Measurements from ENCODE around the gene ERBB4. TPM values are rescaled to one million over a fixed set of nuclear protein-coding genes. Genes with fewer than 3 reads are reported as not detected.

Gene ERBB4
- total RNA-seq, 1 donor from 2014 or later, result 0.17 TPM

DNA sequence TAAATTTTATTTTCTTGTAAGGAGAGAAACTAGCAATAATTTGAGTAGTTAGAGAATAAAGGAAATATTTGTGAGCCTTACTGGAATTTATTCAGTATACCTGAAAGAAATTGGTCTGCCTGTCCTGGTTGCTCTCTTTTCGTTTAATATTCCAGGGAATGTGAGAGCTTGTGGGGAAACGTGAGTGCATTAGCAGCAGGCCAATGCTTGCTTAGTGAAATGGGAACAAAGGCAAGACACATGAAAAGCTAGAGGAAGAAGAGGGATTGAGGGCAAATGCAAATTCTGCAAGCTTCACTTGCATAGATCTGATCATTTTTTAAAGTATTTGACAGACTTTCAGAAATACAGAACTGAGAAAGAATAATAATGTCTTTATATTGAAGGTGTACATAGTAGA, 111.0 kb downstream of the ERBB4 start:
- DNase-seq, result no peak

DNA sequence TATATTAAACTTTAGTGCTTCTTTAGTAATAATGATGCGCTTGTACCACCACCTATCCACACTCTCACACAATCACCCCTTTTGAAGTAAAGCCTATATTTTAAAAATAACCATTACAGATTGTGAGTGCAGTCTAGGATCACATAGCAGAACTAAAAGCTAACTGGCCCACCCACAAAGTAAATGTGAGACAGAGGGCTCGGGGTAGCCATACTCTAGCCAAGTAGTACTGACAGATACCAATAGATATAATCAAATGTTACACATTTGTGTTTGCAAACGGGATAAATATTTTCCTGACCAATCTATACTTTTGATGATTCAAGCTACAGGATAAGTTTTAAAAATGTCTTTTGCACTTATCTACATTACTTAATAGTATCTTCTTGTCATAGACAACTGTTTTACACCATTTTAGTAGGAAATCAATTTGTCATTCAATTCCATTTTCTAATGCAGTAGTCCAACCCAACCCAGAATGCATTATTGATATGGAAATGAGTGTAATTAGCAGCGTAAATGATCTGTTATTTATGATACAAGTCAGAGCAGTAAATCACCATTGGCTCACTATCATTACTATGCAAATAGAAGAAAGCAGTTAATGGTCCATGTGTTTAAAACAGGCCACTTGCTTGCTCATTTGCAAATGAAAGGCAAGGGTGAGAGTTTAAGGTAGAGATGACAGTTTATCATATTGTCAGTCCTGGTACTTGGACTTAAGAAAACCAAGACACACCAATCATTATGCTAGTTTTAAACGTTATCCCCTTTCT, 111.8 kb downstream of the ERBB4 start:
- DNase-seq, result no peak

DNA sequence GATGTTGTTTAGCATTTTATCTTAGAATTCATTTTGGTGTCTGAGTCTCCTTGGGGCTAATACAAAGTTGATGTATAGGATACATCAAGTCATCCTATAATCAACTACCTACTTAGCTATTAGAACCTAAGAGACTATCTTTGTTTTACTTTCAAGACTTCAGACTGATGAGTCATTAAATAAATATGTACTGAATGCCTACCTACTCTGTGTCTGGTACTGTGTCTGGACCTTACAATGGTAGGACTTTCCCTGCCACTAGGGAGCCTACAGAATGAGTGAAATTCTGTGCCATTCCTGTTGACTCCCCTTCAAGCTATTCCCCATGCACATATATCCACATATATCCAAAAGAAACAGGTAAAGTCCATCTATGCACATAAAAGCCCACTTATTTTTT, 114.5 kb downstream of the ERBB4 start:
- no peak for DNase-seq

DNA sequence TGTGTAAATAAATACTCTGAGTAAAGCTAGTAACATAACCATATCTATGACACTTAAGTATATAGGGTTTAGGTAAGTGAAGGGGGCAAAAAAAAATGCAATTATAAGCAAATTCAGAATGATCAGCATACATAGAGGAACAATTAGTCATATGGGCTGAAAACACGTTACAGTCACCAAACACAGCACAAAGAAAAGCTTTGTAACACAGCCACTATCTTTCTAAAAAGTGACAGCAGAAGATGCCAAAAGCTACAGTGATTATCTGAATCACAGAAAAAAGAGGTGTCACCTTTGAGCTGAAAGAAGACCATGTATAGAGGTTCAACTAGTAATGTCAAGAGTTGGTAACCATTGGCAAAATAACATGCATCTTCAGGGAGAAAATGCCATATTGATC, 115.5 kb downstream of the ERBB4 start:
- DNase-seq, result no peak

DNA sequence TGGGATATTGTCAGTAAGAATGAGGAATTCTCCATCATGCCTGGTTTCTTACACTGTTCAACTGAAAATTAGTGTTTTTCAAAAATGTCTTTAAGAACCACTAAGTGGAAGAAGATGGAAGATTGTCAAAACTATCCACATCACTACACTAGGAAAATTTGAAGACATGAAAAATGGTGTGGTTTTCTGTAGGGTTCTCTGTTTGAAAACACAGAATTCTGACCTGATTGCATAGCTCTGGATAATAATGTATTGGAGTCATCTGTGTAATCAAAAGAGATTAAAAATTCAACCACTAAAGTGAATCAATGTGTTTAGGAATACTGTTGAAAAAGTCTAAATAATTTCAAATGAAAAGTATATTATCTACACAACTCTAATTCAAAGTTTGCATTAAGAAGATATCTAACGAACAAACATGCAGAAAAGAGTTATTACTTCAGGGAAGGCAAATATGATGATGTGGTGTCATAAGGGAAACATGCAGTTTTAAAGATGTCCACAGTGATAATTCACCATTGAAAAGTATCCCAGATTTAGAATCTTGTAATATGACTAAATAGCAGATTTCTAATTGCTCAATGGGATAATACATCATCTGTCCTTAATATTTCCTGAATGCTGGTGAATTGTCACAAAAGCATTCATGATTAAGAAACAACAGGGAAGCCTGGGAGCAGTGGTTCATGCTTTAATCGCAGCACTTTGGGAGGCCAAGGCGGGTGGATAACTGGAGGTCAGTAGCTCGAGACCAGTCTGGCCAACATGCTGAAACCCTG, 116.9 kb downstream of the ERBB4 start:
- no peak for DNase-seq

DNA sequence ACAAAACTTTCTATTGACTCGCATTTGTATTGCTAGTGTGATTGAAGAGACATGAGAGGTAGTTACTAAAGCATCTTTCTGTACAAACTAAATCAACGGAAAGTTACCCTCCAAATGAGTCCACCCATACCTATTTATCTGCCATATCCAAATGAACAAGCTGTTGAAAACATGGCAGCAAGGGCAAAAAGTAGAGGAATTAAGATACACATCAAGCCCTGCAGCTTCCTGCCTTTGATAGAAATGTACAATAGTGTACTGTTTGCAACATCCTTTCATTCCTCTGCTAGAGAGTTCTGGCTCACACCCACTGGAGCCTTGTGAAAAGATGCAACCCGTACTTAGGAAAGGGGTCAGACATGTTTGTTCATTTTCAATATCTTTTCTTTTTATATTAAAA, 122.5 kb downstream of the ERBB4 start:
- no peak for DNase-seq

DNA sequence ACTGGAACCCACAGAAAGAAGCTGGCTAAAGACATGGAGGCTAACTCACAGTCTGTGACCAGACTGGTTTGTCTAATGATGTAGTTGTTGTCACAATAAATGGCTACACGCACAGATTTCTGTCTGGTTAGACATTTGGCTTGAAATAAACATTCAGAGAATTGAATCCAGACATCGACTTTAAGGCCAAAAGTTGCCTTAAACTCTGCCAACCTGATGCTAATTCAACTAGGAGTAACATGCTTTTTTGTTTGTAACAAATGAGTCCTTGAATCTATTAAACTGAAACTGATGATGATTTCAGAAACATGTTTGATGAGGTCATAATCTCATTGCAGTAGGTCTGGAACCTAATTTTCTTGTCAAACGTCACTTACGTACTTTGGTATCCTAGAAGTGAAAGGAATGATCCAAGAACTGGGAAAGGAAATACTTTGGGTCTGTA, 123.8 kb downstream of the ERBB4 start:
- DNase-seq, result no peak

DNA sequence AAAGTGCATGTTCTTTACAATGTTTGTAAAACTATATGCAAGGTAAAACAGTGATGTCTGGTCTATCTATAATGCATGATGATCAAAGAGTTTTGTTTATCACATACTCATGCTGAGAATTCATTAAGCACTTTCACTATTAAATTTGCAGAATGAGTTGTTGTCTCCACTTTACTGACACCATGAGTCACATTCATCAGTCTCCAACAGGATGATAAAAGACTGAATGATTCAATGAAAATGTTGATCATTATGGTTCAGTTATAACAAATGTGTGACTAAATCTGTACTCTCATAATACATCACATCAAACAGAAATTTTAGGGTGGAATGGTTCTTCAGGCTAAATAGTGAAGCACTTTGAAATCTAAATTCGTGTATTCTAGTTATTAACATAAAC, 129.0 kb downstream of the ERBB4 start:
- no peak for DNase-seq

DNA sequence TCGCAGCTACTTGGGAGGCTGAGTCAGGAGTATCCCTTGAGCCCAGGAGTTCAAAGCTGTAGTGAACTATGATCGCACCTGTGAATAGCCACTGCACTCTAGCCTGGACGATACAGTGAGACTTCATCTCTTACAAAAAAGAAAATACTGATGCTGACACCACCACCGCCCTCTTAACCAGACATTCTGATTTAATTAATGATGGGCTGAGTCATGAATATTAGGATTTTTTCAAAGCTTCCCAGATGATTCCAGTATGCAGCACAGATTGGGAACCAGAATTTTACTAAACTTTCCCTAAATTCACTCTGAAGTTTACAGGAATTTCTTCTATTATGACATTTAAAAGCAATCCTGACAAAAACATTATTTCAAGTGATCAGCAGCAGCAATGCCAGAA, 130.1 kb downstream of the ERBB4 start:
- no peak for DNase-seq

DNA sequence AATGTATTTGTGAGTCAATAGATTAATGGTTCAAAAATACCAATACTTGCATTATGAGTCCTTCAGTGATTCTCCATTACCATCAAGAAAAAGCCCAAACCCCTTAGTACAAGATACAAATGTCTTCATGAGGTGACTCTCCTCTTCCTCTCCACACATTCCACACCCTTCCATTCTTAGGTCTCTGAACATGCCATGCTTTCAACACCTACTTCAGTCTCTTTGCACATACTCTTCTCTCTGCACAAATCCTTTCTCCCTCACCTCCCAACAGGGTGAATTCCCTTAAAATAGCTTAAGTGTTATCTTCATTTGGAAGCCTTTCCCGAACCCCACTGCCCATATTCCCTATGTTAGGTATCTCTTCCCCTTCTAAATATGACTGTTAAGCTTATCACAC, 131.9 kb downstream of the ERBB4 start:
- DNase-seq, result no peak

DNA sequence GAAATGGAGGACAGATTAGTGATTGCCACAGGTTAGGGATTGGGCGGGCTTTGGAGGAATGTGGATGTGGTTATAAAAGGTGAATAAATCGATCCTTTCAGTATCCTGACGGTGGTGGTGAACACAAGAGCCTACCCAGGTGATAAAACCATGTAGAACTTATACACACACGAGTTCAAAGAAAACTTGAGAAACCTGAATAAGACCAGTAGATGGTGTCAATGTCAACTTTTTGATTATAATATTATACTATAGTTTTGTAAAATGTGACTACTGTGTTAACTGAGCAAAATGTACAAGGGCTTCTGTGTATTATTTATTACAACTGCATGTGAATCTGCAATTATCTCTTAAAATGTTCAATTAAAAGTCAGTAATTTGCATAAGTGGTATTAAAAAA, 136.3 kb downstream of the ERBB4 start:
- no peak for DNase-seq

DNA sequence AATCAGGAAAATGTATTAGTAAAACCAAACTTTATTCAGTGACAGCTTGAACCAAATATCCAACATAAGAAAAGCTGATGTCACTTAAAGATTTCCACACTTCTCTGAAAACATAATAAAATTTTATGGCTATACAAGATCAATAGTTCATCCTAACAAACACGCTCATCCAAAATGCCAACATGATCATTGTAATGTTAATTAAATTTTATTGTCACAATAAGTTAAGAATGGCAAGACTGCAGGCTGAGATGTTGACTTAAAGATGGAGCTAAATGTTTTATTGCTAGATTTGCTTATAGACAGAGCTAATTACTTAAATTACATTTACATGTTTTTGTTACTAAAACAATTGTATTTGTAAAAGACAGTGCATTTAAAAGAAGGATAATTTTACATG, 140.3 kb downstream of the ERBB4 start:
- DNase-seq, result no peak

DNA sequence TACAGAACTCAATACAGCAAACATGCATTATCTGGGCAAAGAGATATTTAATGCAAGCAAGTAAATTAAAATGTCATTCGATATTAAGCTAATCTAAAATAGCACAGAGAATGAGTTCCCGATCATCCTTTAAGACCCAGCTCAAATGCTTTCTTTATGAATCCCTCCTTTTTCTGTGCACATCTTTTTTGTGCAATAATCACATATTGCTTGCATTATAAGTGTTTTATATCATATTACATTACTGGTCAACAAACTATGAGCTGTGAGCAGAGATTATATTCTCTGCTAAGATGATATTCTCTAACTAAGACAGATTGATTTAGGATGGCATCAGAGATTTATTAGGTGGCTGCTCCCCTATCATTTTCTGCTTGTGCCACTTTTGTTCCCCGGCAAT, 146.1 kb downstream of the ERBB4 start:
- DNase-seq, result no peak

DNA sequence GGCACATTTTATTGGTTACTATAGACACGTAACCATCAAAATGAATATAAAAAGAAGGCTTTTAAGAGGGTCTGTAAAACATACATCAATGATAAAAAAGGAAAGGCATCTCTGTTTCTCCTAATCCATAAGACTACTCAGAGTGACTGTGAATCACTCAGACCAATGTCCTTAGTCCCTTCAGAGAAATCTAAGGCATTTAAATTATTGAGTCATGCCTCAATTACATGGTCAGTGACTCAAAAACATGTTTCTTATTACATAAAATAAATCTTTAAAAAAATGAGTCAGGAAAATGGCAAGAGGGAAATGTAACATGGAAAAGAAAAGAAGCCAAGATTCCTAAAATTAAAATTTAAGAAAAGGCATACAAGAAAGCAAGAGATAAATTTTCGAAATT, 146.6 kb downstream of the ERBB4 start:
- DNase-seq, result no peak

DNA sequence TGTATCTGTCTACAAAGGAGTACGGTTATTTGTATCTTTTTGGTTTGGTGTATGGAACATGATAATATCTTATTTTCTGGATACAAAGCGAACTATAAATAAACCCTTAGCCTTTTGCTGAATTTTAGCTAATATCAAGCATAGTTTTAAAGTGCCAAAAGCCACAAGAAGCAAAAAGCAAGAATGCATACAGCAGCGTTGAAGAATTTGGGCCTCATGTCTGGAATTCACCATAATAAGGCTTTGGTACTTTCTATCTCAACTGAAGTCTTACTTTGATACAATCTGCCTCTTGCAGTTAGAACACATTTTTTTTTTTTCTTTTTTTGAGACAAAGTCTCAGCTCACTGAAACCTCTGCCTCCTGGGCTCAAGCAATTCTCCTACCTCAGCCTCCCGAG, 151.5 kb downstream of the ERBB4 start:
- no peak for DNase-seq

DNA sequence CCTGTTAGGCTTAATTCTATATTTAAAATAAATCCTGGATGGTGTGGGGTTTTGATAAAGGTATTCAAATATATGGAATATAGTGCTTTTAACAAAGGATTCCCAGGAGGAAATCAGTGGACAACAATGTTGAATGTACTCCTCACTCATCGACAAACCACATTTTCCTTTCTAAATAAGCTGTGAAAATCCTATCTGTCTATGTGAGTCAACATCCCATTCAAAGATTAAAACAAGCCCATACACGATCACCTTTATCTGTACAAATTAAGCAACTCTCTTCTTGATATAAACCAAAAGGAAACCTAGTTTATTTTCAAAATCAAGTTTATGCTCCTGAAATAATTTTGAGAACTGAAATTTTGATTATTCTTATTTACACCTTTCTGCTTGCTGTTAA, 153.4 kb downstream of the ERBB4 start:
- no peak for DNase-seq

DNA sequence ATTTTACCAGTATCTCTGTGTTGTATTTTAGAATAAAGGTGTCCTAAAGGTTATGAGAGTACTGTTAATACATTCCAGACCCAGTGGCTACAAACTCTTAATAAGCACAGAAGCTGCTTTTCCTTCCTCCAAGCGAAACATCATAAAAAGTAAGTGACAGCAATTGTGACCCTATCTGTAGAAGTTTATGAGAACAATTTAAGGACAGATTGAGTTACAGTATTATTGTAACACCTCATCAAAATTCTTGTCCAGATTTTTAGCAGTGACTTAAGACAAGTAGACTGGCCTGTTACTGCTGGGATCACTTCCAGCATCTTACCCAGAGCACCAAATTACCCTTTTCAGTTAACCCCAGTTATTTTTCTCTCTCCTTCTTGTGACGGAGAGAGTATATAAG, 154.6 kb downstream of the ERBB4 start:
- no peak for DNase-seq

DNA sequence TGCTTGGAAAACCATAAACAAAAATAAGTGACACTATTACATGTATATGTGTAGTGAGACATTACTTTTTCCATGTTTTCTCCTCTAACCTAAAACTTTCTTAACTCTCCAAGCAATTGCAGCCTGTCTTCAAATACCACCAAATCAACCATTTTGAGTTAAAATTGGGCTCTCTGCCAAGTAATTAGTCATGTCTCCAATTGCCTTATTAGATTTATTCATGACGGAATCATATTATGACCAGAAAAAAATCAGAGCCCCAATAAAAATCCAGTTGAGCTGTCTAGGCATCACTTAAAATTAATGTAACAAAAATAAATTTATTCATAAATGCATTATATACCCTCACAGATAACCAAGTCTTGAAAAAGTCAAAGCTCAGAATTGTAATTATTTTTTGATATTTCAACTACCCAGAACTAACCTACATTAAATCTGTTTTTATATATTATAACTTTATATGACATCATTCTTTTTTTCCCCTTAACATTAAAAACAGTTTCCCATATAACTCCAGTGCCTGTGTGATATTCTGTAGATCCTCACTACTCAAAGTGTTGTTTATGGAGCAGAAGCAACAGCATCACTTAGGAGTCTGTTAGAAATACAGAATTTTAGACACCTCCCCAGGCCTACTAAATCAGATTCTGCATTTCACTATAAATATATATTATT, 157.0 kb downstream of the ERBB4 start:
- DNase-seq, result no peak

DNA sequence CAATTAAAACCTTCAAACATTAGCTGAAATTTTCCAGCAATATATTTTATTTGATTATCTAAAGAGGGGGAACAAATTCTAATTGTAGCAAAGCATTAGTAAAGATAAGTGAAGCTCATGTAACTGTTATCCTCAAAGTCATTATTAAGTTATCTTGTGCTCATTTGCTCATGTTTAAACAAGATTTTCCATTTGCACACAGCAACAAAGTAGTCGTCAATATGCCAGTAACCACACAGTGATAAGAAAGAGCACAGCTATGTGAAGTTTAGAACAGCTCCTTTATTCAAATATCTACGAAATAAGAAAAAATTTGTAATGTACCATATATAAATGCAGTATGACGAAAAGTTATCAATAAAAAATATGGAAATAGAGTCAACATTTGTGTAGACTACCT, 159.5 kb downstream of the ERBB4 start:
- no peak for DNase-seq

DNA sequence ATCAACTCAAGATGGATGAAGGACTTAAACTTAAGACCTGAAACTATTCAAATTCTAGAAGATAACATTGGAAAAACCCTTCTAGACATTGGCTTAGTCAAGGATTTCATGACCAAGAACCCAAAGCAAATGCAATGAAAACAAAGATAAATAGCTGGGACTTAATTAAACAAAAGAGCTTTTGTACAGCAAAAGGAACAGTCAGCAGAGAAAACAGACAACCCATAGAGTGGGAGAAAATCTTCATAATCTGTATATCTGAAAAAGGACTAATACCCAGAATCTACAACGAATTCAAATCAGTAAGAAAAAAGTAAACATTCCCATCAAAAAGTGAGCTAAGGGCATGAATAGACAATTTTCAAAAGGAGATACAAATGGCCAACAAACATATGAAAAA, 171.2 kb downstream of the ERBB4 start:
- DNase-seq, result no peak

DNA sequence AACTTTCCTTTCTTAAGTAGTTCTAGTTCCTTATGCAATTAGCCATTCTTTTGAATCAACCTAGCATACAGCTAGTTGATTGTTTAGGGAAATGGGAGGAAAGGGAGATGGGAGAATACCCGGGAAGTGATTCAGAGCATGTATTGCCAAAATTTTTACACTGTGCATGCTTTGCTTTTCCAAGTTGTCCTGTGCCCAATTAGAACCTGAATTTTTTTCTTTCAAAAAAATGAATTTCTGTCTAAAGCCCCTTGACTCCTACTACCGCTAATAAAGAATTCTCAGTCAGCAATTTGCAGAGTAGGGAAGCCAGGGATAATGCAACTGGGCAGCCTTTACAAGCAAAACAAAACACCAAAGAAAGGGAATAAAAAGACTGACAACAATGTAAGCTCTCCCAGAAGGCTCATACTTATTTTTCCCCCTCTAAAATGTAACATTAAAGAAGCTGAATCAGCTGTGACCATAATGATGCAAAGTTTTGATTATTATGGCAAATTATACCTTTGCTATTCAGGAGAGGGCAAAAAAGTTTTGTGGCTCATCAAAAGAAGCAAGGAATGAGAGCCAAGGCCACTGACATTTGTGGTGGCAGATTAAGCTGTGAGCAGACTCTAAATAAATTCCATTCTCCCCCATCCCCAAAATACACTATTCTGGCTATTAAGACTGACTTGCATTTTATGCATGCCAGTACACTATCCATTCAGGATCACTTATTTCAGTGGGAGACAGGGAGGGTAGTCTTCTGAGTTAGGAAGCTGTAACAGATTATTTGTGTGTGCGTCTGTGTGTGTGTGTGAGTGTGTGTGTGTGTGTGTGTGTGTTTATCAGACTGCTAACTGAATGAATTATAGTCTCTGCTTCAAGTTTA, 174.3 kb downstream of the ERBB4 start:
- peak; percentile 4 for DNase-seq

DNA sequence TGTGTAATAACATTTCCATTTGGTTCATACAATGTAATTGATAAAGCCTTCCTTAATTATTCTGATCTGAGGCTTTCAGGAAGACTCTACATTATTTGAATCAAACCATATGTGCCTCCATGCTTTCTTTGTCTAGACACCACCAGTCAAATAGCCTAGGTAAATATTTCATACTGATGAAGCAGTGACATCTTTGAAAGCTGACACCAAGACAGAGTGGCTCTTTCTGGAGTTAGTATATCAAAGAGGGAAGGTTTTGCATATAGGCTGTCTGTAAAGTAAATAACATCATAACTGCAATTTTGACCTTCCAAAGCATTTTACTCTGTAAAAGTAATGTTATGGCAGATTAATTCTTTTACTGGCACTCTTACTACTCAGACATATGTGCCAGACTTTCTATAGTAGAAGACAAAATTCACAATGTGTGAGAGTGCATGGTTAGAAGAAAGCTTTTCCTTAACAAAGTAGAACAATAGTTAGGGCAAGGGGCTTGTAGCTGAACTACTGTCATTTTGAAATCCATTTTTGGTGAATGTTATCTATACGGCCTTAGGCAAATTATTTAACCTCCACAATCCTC, 177.3 kb downstream of the ERBB4 start:
- DNase-seq, result no peak
